Stimulated activated CD4-positive, alpha-beta T cell treated with anti-CD3 and anti-CD28 coated beads, Interleukin-12 subunit alpha, Interleukin-12 subunit beta, amount 100 ng/mL, for 4 hours (primary cell): ENCODE data around the gene ACTL10.
"Not testable (repeated sequence)": the region's sequence is repeated elsewhere in the genome, so short reads cannot be mapped to it uniquely, and the experiment has no call there.

ENCODE experiments used
- DNase-seq: peaks from one replicate; pipeline ENCODE4 v3.0.0-alpha.2; 2020

The ACTL10 gene

GRCh38 chr20:33666293-33667244 is at the start of gene ACTL10:
Gene ACTL10 (plus strand): TSS chr20:33666943. CDS start chr20:33667498, 555 bp downstream.
- DNase-seq: peak; percentile 83

GRCh38 chr20:33621717-33622400 is 44.9 kb upstream of the ACTL10 start:
- DNase-seq: no peak

- no peak for DNase-seq
These were observed 43.9 kb upstream of the ACTL10 start for GRCh38 chr20:33622705-33623365.

- DNase-seq: no peak
These were observed 42.3 kb upstream of the ACTL10 start for GRCh38 chr20:33624399-33624798.

GRCh38 chr20:33626190-33626589 is 40.6 kb upstream of the ACTL10 start:
- no peak for DNase-seq

- DNase-seq: no peak
These were observed 39.0 kb upstream of the ACTL10 start for GRCh38 chr20:33627577-33628216.

- no peak for DNase-seq
These were observed 37.2 kb upstream of the ACTL10 start for GRCh38 chr20:33629533-33629932.

GRCh38 chr20:33629979-33630378 is 36.8 kb upstream of the ACTL10 start:
- no peak for DNase-seq

- no peak for DNase-seq
These were observed 36.2 kb upstream of the ACTL10 start for GRCh38 chr20:33630507-33630906.

- DNase-seq: not testable (repeated sequence)
These were observed 34.8 kb upstream of the ACTL10 start for GRCh38 chr20:33631910-33632309.

- DNase-seq: no peak
These were observed 31.4 kb upstream of the ACTL10 start for GRCh38 chr20:33635341-33635740.

GRCh38 chr20:33636776-33637175 is 30.0 kb upstream of the ACTL10 start:
- no peak for DNase-seq

- DNase-seq: no peak
These were observed 26.5 kb upstream of the ACTL10 start for GRCh38 chr20:33640287-33640686.

- DNase-seq: no peak
These were observed 22.3 kb upstream of the ACTL10 start for GRCh38 chr20:33644313-33645071.

- no peak for DNase-seq
These were observed 21.7 kb upstream of the ACTL10 start for GRCh38 chr20:33645072-33645358.

- no peak for DNase-seq
These were observed 21.3 kb upstream of the ACTL10 start for GRCh38 chr20:33645396-33645795.

GRCh38 chr20:33646191-33646590 is 20.6 kb upstream of the ACTL10 start:
- DNase-seq: no peak

- DNase-seq: not testable (repeated sequence)
These were observed 19.7 kb upstream of the ACTL10 start for GRCh38 chr20:33646959-33647602.

GRCh38 chr20:33647603-33648395 is 18.9 kb upstream of the ACTL10 start:
- DNase-seq: no peak

- DNase-seq: no peak
These were observed 18.2 kb upstream of the ACTL10 start for GRCh38 chr20:33648396-33649004.
